GM19467 (cell line): ENCODE data around the gene GATA5.
"Not testable (repeated sequence)": the region's sequence is repeated elsewhere in the genome, so short reads cannot be mapped to it uniquely, and the experiment has no call there.

Experiments used
- ATAC-seq: cut with Tn5 transposase; IDR thresholded peaks from one replicate; pipeline ENCODE4 v1.9.1; 2021; ENCODE audit warnings: mild to moderate bottlenecking, moderate library complexity; ENCODE audit not compliant: unreplicated experiment

Gene GATA5

GRCh38 chr20:62505337-62506045 is 29.7 kb upstream of the GATA5 start:
- ATAC-seq, result no peak

DNA sequence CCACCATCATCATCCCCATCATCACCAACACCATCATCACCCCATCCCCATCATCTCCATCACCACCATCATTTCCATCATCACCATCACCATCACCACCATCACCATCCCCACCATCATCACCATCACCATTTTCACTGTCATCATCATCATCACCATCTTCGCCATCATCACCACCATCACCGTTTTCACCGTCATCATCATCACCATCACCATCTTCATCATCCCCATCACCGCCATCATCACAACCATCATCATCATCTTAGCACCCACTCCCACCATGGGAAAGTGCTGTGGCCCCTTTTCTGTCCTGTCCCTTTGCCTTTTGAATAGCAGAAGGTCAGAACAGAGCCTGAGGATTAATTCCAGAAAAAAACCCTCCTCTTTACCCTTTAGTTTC is 28.5 kb upstream of the GATA5 start:
- ATAC-seq, result no peak

DNA sequence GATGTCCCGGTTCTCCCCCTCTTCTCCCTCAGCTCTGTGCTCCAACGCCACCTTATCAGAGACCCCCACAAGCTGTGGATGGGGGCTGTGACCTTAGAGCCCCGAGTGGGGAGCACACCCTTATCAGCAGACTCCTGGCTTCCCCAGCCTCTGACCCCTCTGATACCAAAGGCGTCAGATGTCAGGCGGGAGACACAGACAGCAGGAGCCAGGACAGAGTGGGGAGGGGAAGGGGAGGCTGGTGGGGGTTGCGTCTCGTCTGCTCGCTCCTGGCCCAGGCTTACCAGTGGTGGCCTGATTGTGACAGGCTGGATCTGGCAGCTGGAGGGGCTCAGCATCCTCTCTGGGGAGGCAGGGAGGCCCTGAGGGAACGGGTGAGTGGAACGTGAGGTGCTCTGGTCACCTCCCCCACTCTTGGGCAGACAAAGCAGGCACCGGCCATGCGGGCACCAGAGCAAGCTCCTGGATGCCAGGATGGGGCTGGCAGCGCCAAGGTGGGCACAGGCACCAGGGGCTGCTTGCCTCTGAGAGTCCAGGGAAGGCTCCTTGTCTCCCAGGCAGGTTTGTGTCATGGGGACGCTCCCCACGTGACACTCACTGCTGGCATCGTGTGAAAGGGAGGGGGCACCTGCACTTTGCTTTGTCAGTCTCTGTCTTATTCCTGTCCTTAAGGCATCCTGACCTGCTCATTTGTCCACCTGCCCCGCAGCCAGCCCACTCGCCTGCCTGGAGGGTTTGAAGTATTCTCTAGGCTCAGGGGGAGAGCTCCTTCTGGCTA is 27.8 kb upstream of the GATA5 start:
- no peak for ATAC-seq

- ATAC-seq, result peak; percentile 16
These were observed 26.8 kb upstream of the GATA5 start for GRCh38 chr20:62502496-62503095.

DNA sequence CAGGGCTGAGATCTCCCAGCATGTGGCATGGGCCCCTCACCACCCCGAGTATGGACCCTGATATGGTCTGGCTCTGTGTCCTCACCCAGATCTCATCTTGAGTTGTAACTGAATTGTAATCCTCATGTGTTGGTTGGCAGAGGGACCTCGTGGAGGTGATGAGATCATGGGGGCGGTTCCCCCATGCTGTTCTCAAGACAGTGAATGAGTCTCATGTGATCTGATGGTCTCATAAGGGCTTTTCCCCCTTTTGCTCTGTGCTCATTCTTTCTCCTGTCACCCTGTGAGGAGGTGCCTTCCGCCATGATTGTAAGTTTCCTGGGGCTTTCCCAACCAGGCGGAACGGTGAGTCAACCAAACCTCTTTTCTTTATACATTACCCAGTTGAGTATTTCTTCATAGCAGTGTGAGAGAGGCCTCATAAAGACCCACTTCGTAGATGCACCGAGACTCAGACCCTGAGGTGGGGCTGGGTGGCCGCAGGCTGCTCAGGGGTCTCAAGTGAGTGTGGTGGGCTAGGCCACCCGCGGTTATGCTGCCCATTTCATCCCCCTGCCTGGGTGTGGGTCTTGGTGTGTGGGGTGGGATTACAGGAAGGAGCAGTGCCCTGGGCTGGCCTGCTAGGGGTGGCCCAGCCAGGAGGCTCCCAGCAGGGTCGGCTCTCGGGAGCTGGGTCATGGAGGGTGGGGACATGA is 26.2 kb upstream of the GATA5 start:
- peak; percentile 54 for ATAC-seq

GRCh38 chr20:62500237-62500864 is 24.6 kb upstream of the GATA5 start:
- ATAC-seq, result no peak

DNA sequence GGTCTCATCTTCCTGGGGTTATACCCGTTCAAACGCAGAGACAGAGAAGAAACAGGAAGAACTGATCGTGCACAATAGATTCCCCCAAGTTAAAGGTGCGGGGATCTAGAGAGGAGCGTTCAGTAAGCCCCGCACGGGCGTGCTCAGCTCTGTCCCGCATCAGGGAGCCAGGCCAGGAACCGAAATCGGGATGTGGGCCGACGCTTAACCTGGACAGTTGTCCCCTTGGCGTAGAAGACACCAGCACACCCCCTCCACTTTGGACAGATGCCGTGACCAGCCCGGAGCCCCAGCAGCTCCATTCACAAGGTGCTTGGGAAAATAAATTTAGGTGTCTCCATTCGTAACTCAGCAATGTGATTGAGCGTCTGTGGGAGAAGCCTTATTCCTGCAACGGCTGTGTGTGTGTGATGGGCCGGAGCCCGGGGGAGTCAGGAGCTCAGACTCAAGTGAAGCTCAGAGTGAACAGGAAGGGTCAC is 24.0 kb upstream of the GATA5 start:
- ATAC-seq, result no peak

DNA sequence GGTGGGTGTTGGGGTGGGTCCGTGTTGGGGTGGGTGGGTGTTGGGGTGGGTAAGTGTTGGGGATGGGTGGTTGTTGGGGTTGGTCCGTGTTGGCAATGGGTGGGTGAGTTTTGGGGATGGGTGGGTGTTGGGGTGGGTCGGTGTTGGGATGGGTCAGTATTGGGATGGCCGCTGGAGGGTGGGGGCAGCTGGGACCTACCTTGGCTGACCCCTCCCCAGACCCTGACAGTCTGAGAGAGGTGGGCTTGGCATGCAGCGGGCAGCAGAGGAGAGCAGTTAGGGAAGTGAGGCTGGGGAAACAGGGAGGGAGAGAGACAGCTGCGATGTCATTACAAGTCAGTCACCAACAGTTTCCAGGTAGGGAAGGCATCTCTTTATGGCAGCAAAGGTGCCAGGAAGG is 23.1 kb upstream of the GATA5 start:
- ATAC-seq, result no peak

DNA sequence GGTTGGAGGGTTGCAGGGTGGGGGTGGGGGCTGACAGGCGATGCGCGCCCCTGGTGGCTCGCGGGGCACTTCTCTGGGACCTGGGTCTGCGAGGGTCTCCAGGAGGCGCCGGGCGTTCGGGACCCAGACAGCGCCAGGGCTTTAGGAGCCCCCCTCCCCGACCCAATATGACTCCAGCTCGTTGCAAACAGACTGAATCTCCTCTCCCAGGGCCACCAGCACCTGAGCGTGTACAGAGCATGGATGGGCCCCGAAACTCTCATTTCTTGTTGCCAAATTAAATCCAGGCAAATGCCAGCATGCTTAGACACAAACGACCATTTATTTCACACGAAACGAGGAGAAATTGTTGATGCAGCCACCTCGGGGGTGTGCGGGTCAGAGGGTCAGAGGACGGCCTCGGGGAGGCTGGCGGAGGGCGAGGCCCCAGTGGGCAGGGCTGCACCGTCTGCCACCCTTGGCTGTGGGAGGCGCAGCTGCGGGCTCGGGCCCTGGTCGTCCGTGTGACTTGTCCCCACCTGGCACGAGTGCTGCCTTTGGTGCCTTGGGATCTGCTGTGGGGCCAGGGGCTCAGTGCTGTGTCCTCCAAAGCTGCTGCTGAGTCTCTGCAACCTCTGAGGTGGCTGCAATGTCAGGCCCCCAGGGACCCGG is 20.9 kb upstream of the GATA5 start:
- no peak for ATAC-seq

- ATAC-seq, result no peak
These were observed 20.2 kb upstream of the GATA5 start for GRCh38 chr20:62495749-62496567.

DNA sequence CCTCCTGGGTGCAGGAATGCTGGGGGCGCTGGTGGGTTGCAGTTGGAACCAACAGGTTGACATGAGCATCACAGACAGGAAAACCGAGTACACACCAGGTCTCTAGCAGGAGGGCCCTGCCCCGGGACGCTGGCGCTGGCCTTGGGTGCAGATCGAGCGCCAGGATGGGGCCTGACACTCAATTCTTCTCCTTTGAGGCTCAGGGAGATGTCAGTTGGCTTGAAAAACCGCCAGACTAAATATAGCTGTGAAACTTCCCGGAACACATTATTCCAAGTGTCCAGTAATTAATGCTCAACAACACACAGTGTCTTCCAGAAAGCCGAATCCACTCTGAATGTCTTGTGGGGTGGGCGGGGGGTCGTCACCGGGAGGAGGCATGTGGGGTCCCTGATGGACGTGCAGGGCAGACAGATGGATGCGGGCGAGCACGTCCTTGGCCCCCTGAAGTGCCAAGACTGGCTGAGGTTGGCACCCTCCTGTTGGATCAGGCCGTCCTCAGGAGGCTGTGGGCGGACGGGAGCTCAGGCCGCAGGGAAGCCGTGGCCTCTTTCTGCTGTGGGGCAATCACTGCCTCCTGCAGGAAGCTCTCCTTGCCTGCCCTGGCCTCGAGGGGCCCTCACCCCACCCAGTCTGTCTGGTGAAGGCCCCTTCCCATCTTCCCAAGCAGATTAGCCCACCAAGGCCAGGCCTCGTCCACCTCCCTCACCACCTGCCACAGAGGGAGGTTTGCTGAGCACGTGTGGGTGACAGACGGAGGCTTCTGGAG is 19.4 kb upstream of the GATA5 start:
- ATAC-seq, result no peak

- ATAC-seq, result no peak
These were observed 18.7 kb upstream of the GATA5 start for GRCh38 chr20:62494537-62494936.

DNA sequence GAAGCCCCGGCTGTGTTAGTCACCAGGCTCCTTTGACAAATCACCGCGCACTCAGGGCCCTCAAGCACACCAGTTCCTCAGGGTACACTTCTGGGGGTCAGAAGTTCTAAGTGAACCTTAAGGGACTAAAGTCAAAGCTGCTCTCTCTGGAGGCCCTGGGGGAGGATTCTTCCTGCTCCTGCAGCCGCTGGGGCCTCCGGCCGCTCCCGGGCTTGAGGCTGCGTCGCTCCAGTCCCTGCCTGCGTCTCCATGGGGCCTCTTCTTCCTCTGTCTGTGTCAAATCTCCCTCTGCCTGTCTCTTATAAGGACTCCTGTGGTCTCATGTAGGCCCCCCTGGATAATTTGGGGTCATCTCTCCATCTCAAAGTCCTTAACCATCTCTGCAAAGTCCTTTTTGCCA is 18.1 kb upstream of the GATA5 start:
- no peak for ATAC-seq

DNA sequence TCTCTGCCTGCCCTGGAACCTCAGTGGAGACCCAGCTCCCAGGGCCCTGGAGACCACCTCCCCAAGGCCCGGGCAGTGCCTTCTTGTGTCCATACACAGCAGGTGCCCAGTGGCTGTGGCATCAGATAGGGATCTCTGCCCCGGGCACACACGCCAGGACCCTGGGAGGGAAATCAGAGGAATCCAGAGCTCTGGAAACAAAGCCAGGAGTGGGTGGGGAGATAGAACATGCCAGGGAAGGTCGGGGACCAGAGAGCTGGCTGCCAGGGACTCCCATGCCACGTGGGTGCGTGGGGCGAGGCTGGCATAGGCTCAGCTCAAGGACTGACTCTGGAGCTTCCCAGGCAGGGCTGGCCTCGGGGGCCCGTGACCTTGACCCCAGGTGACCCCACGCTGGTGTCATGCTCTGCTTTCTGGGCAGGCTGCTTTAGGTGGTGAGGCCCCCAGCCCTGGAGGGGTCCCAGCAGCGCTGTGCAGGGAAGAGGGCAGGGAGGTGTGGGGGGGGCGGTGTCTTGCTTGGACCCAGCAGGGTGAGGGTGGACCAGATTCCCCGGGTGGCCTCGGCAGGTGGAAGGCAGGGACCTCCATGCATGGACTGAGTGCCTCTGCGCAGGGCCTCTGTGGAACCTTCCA is 17.6 kb upstream of the GATA5 start:
- no peak for ATAC-seq

DNA sequence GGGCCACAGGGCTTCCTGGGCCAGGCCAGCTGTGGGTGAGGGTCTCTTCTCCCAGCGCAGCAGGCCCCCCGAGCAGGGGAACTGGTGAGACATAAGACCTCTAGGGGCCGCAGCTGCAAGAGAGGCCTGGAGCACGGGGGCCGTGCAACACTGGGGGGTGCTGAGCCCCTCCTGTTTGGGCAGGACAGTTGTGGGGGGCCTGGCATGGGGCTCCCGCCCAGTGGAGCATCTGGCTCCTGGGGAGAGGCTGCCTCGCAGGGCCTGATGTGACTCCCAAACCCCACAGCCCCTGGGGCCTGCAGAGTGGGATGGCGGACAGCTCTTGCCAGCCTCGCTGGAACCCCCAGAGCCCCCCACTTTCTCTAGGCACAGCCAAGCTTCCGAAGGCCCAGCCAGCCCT is 16.9 kb upstream of the GATA5 start:
- no peak for ATAC-seq

DNA sequence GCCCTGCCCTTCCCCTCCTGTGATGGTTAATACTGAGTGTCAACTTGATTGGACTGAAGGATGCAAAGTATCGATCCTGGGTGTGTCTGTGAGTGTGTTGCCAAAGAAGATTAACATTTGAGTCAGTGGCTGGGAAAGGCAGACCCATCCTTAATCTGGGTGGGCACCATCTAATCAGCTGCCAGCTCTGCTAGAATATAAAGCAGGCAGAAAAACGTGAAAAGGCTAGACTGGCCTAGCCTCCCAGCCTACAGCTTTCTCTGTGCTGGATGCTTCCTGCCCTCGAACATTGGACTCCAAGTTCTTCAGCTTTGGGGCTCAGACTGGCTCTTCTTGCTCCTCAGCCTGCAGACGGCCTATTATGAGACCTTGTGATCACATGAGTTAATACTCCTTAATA is 15.0 kb upstream of the GATA5 start:
- not testable (repeated sequence) for ATAC-seq

DNA sequence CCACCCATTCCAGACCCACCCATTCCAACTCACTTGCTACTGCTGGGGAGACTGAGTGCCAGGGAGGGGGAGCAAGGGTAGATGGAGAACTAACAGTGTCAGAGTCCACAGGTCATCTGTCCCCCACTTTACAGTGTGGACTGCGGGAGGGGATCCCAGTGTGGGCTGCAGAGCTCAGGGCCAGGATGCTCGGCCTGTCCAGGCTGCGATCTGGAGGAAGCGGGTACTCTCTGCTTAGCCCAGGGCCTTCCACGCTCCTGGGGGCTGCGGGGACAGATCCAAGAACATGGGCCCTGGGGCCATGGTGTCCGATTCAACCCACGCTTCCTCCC is 14.1 kb upstream of the GATA5 start:
- no peak for ATAC-seq

- ATAC-seq, result no peak
These were observed 13.6 kb upstream of the GATA5 start for GRCh38 chr20:62489186-62489931.
